SK-N-MC (cell line): ENCODE measurements around the gene OR52D1.

Source experiments
- EZH2 ChIP-seq: fragments of 200-600 bp; sonication (generic); IDR thresholded peaks from one replicate; pipeline ENCODE4 v1.6.1; 2017; ENCODE audit warnings: antibody characterized with exemption
- POLR2AphosphoS5 ChIP-seq: IDR thresholded peaks from 2 replicates; pipeline ENCODE4 v1.6.1; 2012; ENCODE audit warnings: mild to moderate bottlenecking, low read depth, low read length, borderline replicate concordance

- no peak for TF ChIP-seq EZH2
- no peak for TF ChIP-seq POLR2AphosphoS5
These were observed 18.9 kb downstream of the OR52D1 start for GRCh38 chr11:5507177-5507932.
